GM19238 (cell line): ENCODE results near the gene TAAR2.
"Not testable (repeated sequence)": the region's sequence is repeated elsewhere in the genome, so short reads cannot be mapped to it uniquely, and the experiment has no call there.

Source experiments
- DNase-seq: peaks from one replicate; pipeline ENCODE4 v3.0.0; 2011; ENCODE audit warnings: low spot score; ENCODE audit not compliant: insufficient read length

TAAR2 gene, protein sequence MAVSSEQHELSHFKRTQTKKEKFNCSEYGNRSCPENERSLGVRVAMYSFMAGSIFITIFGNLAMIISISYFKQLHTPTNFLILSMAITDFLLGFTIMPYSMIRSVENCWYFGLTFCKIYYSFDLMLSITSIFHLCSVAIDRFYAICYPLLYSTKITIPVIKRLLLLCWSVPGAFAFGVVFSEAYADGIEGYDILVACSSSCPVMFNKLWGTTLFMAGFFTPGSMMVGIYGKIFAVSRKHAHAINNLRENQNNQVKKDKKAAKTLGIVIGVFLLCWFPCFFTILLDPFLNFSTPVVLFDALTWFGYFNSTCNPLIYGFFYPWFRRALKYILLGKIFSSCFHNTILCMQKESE

DNA sequence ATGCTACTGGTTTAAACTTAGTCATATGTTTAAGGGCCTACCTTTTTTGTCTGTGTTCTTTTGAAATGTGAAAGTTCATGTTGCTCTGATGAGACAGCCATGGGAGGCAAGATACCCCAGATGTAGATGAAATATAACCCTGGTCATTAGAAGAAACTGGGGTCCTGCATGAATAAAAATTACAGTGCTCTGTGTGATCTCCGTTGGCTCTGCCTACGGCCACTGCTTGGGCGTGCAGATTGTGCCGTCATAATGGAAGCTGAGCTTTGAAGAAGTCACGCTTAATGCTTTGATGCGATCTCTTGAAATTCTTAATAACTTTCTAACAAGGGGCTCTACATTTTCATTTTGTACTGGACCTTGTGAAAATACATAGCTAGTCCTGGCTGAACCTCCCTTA lies at the start of gene TAAR2:
TAAR2 (minus strand) TSS at position 101 of the 400 bp plus-strand sequence; CDS start at position 101, 0 bp downstream.
- no peak for DNase-seq

DNA sequence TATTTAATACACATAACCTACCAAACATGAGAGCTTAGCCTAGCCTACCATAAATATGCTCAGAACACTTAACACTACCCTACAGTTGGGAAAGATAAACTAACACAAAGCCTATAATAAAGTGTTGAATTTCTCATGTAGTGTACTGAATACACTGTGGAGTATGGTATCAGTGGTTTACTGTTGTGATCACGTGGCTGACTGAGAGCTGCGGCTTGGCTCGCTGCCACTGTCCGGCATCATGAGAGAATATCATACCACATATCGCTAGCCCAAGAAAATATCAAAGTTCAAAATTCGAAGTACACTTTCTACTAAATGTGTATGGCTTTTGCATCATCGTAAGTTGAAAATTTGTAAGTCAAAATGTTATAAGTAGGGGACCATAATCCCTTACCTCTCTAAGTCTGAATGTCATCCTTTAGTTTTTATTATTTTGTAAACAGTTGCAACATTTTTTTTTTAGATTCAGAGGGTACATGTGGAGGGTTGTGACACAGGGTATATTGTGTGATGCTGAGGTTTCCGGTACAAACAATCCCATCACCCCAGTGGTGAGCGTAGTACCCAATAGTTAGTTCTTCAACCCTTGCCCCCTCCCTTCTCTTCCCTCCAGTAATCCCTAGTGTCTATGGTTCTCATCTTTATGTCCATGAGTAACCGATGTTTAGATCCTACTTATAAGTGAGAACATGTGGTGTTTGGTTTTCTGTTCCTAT lies 49.5 kb upstream of the TAAR2 start:
- no peak for DNase-seq

DNA sequence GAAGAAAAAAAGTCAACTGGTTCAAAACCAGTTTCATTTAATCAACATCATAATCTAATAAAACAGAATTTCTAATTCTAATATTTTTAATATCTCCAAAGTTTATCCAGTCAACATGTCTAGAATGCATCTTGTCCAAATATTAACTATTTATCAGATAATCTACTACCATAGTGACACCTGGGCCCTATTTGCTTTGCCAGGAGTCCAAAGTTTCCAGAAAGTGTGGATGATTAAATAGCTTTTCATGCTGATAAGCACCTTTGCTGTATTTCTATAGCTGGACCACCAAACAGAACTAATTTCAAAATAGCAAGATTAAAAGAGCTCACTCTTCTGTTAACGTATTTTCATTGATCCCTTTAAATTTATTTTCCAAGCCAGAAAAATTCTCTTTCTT lies 47.2 kb upstream of the TAAR2 start:
- no peak for DNase-seq

DNA sequence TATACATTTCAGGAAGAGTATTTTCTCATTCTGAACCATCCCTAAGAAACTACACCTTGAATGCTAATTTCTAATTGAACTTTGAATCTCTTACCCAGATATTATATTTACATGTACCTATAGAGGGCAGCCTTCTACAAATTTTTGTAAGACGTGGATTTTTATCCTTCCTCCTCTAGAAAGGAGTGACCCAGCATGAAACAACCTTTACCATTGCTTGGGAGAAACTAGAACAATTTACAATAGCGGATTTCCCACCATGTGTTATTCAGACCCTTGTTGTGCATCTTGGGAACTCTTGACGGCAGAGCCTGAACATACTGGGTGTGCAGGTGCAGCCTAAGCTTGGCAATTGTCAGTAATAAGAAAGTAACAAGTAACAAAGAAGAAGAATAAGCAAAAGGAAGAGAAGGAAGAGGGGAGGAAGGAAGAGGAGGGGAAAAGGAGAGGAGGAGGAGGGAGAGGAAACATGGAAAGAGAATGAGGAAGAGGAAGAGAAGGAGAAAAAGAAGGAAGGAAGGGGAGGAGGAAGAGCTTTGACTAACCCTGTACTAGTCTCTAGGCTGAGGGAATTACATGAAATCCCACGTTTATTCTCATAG lies 45.7 kb upstream of the TAAR2 start:
- DNase-seq, result no peak

DNA sequence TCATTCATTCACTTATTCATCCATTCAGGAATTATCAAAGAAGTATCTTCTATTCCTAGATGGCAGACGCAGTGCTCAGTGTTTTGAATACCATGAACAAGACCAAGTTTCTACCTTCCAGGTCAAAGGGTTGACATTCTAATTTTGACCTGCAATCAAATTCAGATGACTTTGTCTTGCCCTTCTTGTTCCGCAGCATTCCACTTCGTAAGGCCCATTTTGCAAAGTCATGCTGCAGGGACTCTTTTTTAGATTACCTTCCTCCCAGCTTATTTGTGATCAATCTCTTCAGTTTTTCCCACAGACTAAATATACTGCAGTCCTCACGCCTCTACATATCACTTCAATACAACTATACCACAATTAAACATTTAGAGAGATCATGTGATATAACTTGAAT lies 42.0 kb upstream of the TAAR2 start:
- no peak for DNase-seq

DNA sequence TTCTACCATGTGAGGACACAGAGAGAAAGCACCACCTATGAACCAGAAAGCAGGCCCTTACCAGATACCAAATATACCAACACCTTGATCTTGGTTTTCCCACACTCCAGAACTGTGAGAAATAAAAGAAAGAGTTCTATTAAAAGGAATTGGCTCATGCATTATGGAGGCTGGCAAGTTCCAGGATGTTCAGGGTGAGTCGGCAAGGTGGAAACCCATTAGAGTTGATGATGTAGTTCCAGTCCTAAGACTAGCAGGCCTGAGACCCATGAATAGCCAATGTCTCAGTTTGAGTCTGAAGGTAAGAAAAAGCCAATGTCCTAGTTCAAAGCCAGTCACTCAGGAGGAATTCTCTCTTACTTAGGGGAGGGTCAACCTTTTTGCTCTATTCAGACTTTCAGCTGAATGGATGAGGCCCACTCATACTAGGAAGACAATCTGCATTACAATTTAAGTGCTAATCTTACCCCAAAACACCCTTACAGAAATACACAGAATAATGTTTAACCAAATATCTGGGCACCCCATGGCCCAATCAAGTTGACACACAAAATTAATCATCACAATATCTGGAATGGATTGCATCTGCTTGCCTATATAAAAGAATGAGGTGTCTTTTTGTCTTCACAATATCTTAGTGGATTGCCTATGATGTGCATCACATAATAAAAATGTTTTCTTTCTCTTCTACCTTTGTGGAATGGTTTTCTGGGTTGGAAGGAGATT lies 40.4 kb upstream of the TAAR2 start:
- DNase-seq, result no peak

DNA sequence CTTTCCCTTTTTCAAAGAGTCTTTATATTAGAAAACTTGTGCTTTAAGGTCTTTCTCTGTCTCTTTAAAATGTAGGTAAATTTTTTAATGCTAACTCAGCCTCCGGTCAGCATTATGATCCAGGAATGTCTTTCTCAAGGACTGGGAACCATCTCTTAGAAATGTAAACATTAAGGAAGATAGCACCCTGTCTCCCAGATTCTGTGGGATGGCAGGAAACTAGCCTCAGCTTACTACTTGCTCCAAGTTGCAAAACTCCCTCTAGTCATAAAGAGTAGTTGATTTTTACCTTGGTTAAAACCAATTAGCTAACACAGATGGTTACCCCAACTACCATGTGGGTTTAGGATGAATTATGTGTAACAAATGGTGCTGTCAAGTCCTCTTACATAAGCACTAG lies 39.6 kb upstream of the TAAR2 start:
- DNase-seq, result no peak

DNA sequence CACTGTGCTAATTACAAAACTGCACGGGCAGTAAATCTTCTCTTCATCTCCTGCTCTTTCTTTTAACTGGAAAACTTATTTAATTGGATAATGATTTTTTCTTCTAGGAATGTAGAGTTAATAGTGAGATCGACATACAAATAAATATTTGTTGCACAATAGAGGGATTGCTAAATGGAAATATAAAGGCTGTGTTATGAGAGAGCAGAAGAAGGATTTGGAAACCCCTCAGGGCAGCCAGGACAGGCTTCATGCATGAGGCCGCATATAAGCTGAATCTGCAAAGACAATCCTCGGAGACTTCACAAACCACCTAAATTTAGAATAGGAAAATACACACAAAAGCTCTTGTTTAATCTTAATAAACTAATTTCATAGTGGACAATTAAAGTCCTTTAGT lies 37.8 kb upstream of the TAAR2 start:
- no peak for DNase-seq

DNA sequence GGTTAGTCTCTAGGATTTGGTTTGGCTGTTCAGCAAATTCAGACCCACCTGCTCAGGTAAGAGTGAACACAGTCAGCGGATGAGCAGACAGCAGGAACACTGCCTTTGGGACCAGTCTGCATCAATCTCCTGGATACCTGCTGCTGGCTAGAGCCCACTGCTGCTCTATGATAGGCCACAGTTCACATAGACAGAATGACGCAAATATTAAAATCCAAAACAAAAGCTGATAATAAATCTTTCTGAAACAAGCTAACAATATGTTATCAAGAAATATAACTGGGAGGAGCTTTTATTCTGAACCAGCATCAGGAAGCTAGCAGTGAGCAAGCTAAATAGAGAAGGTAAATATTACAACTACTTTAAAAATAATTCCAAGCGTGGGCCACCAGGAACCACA lies 35.0 kb upstream of the TAAR2 start, which contains the start of gene TAAR1:
TAAR1 (minus strand) TSS at position 101 of the 400 bp plus-strand sequence. CDS start 13,179 bp downstream, outside the sequence.
- DNase-seq, result no peak

DNA sequence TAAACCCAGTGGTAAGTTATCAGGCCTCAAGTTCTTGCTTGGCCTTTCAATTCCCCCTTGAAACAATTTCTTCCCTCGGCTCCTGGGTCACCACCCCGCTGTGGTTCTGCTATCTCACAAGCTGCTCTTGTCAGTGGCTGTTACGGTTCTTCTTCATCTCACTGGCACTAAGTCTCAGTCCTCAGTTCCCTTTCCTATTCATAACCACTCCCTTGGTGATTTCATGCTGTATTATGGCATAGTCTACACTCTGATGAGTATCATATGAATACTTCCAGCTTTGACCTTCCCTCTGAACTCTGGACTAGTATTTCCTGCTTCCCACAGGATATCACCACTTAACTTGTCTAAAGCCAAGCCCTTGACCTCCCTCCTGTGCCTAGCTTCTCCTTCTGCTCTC lies 27.0 kb upstream of the TAAR2 start:
- DNase-seq, result no peak

DNA sequence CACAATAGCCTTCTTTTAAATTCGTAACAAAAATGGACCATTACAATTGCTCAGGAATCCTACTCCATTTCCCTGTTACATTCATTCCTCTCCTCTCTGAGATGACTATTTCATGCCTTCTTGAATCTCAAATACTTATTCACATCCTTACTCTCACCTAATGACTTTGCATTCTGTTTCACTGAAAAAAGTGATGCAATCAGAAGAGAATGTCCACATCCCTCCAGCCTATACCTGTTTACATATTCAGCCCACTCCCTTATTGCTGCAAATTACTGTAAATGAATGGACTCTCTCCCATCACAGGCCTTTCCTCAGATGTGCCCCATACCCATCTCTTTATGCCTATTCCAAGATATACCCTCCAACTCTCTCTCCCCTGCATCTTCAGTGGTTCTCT lies 26.4 kb upstream of the TAAR2 start:
- DNase-seq, result no peak

DNA sequence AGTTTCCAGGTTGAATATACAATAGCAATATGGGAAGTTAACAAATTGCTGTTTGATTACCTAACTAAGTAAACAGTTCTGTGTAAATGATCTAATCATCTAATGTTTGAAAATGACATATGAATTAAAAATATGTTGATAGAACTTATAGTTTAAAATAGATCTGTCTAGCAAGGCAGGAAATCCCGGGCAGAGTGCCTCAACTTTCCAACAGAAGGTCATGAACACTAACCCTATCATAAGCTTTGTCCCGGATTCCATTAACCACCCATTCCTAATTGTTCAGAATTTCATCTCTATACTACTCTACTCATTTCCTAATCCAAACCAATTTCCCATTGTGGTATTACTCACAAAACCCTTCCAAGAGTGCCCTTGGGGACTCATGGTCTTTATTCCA lies 24.8 kb upstream of the TAAR2 start:
- no peak for DNase-seq

DNA sequence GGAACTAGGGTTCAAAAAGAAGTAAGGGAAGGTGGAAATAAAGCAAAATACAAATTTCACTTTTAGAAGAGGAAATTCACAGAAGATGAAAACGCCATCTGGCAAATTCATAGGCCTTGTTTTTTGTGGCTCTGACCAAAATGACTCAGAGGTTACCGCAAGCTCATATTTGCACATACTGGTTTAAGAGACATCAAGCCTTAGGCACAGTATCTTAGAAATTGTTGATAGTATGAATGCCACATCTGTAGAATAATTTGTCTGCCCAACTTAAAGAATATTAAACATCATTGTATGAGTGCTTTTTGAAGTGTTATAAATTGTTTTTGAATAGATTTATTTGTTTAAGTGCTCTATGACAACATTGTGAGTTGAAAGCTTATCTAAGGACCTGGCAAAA lies 24.3 kb upstream of the TAAR2 start:
- no peak for DNase-seq

DNA sequence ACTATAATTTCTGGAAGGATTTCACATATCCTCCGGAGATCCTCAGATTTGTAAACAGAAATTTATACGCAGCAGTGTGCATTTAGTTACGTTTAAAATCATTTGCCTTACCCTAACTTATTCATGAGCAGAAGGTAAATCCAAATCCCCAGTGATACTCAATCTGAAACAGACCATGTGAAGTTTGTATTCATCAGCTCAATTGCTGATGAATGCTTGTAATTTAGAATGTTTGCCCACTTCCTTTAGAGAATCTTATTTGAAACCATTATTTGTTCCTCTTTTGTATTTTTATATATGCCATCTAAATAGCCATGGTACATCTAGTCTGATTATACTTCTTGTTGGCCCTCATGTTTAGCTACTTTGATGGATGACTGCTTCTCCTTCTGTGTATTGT lies 19.5 kb upstream of the TAAR2 start:
- DNase-seq, result no peak

DNA sequence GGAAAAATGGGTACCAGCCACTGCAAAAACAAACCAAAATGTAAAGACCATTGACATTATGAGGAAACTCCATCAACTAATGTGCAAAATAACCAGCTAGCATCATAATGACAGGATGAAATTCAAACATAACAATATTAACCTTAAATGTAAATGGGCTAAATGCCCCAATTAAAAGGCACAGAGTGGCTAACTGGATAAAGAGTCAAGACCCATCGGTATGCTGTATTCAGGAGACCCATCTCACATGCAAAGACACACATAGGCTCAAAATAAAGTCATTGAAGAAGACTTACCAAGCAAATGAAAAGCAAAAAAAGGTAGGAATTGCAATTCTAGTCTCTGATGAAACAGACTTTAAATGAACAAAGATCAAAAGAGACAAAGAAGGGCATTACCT lies 13.1 kb upstream of the TAAR2 start:
- not testable (repeated sequence) for DNase-seq

DNA sequence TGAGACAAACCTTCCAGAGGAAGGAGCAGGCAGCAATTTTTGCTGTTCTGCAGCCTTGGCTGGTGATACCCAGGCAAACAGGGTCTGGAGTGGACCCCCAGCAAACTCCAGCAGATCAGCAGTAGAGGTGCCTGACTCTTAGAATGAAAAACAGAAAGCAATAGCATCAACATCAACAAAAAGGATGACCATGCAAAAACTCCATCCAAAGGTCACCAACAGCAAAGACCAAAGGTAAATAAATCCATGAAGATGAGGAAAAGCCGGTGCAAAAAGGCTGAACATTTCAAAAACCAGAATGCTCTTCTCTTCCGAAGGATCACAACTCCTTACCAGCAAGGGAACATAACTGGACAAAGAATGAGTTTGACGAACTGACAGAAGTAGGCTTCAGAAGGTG lies 11.8 kb upstream of the TAAR2 start:
- DNase-seq, result not testable (repeated sequence)

DNA sequence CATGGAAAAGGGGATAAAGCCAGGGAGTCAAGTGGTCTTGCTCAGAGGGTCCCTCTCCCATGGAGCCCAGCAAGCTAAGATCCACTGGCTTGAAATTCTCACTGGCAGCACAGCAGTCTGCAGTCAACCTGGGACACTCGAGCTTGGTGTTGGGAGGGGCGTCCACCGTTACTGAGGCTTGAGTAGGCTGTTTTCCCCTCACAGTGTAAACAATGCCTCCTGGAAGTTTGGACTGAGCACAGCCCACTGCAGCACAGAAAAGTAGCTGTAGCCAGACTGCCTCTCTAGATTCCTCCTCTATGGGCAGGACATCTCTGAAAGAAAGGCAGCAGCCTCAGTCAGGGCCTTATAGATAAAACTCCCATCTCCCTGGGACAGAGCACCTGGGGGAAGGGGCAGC lies 11.2 kb upstream of the TAAR2 start:
- not testable (repeated sequence) for DNase-seq

DNA sequence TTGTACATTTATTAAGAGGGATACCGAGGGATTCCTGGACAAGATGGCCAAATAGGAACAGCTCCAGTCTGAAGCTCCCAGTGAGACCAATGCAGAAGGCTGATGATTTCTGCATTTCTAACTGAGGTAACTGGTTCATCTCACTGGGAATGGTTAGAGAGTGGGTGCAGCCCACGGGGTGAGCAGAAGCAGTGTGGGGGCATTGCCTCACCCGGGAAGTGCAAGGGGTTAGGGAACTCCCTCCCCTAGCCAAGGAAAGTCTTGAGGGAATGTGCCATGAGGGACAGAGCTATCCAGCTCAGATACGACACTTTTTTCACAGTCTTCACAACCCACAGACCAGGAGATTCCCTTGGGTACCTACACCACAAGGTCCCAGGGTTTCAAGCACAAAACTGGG lies 10.7 kb upstream of the TAAR2 start:
- no peak for DNase-seq

DNA sequence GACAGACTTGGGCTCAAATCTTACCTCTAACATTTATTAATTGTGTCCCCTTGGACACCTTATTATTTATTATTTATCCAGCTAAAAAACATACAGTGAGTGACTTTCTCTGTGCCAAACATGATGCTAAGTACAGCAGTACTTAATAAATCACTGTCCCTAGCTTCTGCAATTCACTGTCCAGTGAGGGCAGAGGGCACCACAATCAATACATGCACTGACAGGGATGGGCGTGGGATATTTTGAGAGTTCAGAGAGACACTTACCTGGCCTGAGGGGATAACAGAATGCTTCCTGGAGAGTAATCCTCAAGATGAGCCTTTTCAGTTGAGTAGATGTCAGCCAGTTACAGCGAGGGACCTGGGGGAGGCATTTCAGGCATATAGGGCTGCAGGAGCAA lies 9.3 kb upstream of the TAAR2 start:
- no peak for DNase-seq

DNA sequence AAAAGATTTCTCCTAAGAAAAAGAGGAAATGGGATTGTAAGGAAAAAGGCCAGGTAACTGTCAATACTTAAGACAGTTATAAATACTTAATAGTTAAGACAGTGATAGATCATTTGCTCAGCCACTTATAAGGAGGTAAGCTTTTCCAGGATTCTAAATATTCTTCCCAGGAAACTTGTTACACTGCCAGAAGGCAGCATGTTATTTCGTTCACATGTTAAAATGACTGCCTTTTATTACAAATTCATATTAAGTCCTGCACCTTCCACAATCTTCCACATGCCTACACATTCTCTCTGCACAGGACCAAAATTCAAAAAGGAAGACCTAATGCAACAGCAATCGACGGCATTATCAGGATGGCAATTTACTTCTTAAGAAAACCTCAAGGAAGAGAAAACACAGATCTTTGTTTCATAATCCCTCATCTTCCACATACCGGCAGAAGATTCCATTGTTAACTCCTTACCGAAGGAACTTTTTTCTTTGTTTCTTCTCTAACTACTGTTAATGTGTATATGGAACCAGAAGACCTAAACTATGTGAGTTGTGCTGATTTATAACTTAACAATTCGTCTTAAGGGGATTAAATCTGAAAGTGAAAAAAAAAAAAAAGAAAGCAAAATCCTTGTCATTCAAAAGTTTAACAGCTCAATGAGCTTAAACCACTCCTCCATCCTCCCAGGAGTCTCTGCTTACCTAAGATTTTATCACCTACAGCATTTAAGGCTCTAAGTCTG lies 799 bp downstream of the TAAR2 start:
- no peak for DNase-seq

DNA sequence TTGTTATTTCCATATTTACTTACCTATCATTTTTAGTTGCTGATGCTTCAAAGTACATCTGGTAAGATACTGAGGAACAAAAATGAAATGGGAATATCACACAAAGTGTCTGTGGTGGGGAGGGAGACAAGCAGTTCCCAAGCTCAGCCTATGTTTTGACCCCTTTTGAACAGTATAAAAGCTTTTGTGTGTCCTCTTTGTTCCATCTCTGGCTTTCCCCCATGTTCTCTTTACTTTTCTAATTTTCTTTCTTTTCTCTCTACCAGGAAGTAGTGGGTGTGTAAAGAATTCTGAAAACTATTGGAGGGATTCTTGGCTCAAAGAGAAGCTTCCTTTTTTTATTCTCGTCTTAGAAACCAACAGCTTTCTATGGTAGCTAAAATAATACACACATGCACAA lies 7.4 kb downstream of the TAAR2 start:
- no peak for DNase-seq
